ENCODE measurements around the gene PTGES3L.

DNA sequence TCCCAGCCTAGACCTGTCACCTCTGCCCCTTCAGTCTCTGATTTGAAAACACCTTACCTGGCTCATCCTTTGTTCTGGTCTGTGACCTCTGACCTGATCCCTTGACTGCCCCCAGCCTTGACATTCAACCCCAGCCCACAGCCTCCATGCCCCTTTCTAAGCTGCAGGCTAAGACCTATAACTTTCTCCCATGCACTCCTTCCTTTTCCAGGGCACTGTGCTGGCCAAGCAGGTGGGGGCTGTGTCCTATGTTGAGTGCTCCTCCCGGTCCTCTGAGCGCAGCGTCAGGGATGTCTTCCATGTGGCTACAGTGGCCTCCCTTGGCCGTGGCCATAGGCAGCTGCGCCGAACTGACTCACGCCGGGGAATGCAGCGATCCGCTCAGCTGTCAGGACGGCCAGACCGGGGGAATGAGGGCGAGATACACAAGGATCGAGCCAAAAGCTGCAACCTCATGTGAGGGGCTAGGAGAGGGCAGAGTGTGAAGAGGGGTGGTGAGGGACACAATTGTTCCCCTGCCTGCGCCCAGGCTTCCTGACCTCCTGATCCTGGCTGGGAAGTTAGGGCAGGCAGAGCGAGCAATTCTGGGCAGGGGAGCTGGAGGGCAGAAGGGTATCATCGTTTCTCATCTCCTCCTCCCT is 48.5 kb upstream of the PTGES3L start:
- TF ChIP-seq, protein P1, sequence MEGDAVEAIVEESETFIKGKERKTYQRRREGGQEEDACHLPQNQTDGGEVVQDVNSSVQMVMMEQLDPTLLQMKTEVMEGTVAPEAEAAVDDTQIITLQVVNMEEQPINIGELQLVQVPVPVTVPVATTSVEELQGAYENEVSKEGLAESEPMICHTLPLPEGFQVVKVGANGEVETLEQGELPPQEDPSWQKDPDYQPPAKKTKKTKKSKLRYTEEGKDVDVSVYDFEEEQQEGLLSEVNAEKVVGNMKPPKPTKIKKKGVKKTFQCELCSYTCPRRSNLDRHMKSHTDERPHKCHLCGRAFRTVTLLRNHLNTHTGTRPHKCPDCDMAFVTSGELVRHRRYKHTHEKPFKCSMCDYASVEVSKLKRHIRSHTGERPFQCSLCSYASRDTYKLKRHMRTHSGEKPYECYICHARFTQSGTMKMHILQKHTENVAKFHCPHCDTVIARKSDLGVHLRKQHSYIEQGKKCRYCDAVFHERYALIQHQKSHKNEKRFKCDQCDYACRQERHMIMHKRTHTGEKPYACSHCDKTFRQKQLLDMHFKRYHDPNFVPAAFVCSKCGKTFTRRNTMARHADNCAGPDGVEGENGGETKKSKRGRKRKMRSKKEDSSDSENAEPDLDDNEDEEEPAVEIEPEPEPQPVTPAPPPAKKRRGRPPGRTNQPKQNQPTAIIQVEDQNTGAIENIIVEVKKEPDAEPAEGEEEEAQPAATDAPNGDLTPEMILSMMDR (IDR thresholded peaks at IDR 0.05; ENCODE audit: poor library complexity, severe bottlenecking) = no peak
- no peak for TF ChIP-seq POLR2AphosphoS5 (IDR thresholded peaks at IDR 0.05)
- TF ChIP-seq MXI1 (conservative IDR thresholded peaks at IDR 0.05; ENCODE audit: poor library complexity, severe bottlenecking) = no peak
- TF ChIP-seq EP300 (conservative IDR thresholded peaks at IDR 0.05; ENCODE audit: poor library complexity, severe bottlenecking) = no peak
- no peak for TF ChIP-seq EZH2 (IDR thresholded peaks at IDR 0.05; ENCODE audit: borderline replicate concordance, insufficient read depth, low read length, poor library complexity, severe bottlenecking)
- no peak for TF ChIP-seq SMC3 (conservative IDR thresholded peaks at IDR 0.05; ENCODE audit: poor library complexity)
- TF ChIP-seq, protein P2, sequence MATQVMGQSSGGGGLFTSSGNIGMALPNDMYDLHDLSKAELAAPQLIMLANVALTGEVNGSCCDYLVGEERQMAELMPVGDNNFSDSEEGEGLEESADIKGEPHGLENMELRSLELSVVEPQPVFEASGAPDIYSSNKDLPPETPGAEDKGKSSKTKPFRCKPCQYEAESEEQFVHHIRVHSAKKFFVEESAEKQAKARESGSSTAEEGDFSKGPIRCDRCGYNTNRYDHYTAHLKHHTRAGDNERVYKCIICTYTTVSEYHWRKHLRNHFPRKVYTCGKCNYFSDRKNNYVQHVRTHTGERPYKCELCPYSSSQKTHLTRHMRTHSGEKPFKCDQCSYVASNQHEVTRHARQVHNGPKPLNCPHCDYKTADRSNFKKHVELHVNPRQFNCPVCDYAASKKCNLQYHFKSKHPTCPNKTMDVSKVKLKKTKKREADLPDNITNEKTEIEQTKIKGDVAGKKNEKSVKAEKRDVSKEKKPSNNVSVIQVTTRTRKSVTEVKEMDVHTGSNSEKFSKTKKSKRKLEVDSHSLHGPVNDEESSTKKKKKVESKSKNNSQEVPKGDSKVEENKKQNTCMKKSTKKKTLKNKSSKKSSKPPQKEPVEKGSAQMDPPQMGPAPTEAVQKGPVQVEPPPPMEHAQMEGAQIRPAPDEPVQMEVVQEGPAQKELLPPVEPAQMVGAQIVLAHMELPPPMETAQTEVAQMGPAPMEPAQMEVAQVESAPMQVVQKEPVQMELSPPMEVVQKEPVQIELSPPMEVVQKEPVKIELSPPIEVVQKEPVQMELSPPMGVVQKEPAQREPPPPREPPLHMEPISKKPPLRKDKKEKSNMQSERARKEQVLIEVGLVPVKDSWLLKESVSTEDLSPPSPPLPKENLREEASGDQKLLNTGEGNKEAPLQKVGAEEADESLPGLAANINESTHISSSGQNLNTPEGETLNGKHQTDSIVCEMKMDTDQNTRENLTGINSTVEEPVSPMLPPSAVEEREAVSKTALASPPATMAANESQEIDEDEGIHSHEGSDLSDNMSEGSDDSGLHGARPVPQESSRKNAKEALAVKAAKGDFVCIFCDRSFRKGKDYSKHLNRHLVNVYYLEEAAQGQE (IDR thresholded peaks at IDR 0.05; ENCODE audit: borderline replicate concordance) = no peak

All from neural cell (in vitro differentiated cells).